Neural cell (in vitro differentiated cells): ENCODE measurements around the gene KCNQ1OT1. TPM values are rescaled to one million over a fixed set of nuclear protein-coding genes. Genes with fewer than 3 reads are reported as not detected.

ENCODE experiments used
- H2AFZ ChIP-seq: fragments of 200-600, 300-800 bp; sonication (generic), shearing (Covaris generic); 2 replicates; pipeline ENCODE4 v1.6.0; 2014; ENCODE audit warnings: low read depth, mild to moderate bottlenecking, antibody characterized with exemption, low read length, moderate library complexity
- H3F3A ChIP-seq: fragments of 200-600 bp; shearing (Covaris generic); 2 replicates; pipeline ENCODE4 v1.6.1; 2016; ENCODE audit warnings: mild to moderate bottlenecking, moderate library complexity, mixed read lengths, antibody characterized with exemption, low read length; ENCODE audit not compliant: insufficient read depth, poor library complexity, severe bottlenecking
- H3K27ac ChIP-seq: fragments of 200-600, 300-800 bp; sonication (generic), shearing (Covaris generic); 2 replicates; pipeline ENCODE4 v1.5.1; 2014; ENCODE audit warnings: mild to moderate bottlenecking, low read length, moderate library complexity
- H3K27me3 ChIP-seq: fragments of 300-800, 200-600 bp; sonication (generic), shearing (Covaris generic); 2 replicates; pipeline ENCODE4 v1.6.0; 2014; ENCODE audit warnings: mild to moderate bottlenecking, low read depth, low read length, moderate library complexity; ENCODE audit not compliant: insufficient read depth
- H3K36me3 ChIP-seq: fragments of 300-800, 200-600 bp; sonication (generic), shearing (Covaris generic); 2 replicates; pipeline ENCODE4 v1.5.1; 2014; ENCODE audit warnings: mild to moderate bottlenecking, antibody characterized with exemption, low read length, moderate library complexity; ENCODE audit not compliant: insufficient read depth
- H3K4me2 ChIP-seq: fragments of 300-800, 200-600 bp; sonication (generic), shearing (Covaris generic); 2 replicates; pipeline ENCODE4 v1.6.0; 2014; ENCODE audit warnings: mild to moderate bottlenecking, low read length
- H3K4me3 ChIP-seq: fragments of 300-800, 200-600 bp; sonication (generic), shearing (Covaris generic); 2 replicates; pipeline ENCODE4 v1.5.1; 2014; ENCODE audit warnings: mild to moderate bottlenecking, low read length, moderate library complexity
- H3K79me2 ChIP-seq: fragments of 200-600 bp; shearing (Covaris generic); replicated peaks from 2 replicates; pipeline ENCODE4 v1.6.0; 2014; ENCODE audit warnings: mild to moderate bottlenecking, low read length, moderate library complexity; ENCODE audit not compliant: insufficient read depth
- H3K9ac ChIP-seq: fragments of 300-800, 200-600 bp; sonication (generic), shearing (Covaris generic); 2 replicates; pipeline ENCODE4 v1.6.1; 2016; ENCODE audit warnings: mild to moderate bottlenecking, low read length, mixed read lengths
- H3K9me2 ChIP-seq: fragments of 200-600 bp; shearing (Covaris generic); 2 replicates; pipeline ENCODE4 v1.6.1; 2016; ENCODE audit warnings: mild to moderate bottlenecking, low read length, mixed read lengths; ENCODE audit not compliant: insufficient read depth
- H3K9me3 ChIP-seq: fragments of 200-600, 300-800 bp; sonication (generic), shearing (Covaris generic); 2 replicates; pipeline ENCODE4 v1.6.1; 2016; ENCODE audit warnings: mild to moderate bottlenecking, mixed run types, low read length, moderate library complexity, mixed read lengths
- H4K20me1 ChIP-seq: fragments of 200-600 bp; shearing (Covaris generic); 2 replicates; pipeline ENCODE4 v1.6.1; 2016; ENCODE audit warnings: mild to moderate bottlenecking, mixed run types; ENCODE audit not compliant: insufficient read depth
- EP300 ChIP-seq: fragments of 450-650 bp; conservative IDR thresholded peaks from 2 replicates; pipeline ENCODE4 v1.6.1; 2014; ENCODE audit warnings: antibody characterized with exemption, mild to moderate bottlenecking, moderate library complexity; ENCODE audit not compliant: poor library complexity, severe bottlenecking
- EZH2 ChIP-seq: fragments of 200-600, 300-800 bp; shearing (Covaris generic), sonication (generic); IDR thresholded peaks from 2 replicates; pipeline ENCODE4 v1.6.1; 2014; ENCODE audit warnings: antibody characterized with exemption, low read length, borderline replicate concordance, mild to moderate bottlenecking; ENCODE audit not compliant: insufficient read depth, poor library complexity, severe bottlenecking
- MXI1 ChIP-seq: fragments of 450-650 bp; conservative IDR thresholded peaks from 2 replicates; pipeline ENCODE4 v1.6.1; 2014; ENCODE audit warnings: antibody characterized with exemption, mild to moderate bottlenecking; ENCODE audit not compliant: poor library complexity, severe bottlenecking
- POLR2AphosphoS5 ChIP-seq: IDR thresholded peaks from 2 replicates; pipeline ENCODE4 v1.6.1; 2012
- RAD21 ChIP-seq: fragments of 450-650 bp; conservative IDR thresholded peaks from 2 replicates; pipeline ENCODE4 v1.6.1; 2014; ENCODE audit warnings: antibody characterized with exemption, mild to moderate bottlenecking, moderate library complexity
- SMC3 ChIP-seq: fragments of 450-650 bp; conservative IDR thresholded peaks from 2 replicates; pipeline ENCODE4 v1.6.1; 2014; ENCODE audit warnings: antibody characterized with exemption, mild to moderate bottlenecking, moderate library complexity; ENCODE audit not compliant: poor library complexity
- TAF1 ChIP-seq: IDR thresholded peaks from 2 replicates; pipeline ENCODE4 v1.6.1; 2012; ENCODE audit warnings: low read depth
- polyA plus RNA-seq: library from polyadenylated mRNA; depleted of rRNA; stranded (reverse); fragments of >200 nt; gene quantifications from 2 replicates; pipeline ENCODE4 v1.2.3, GENCODE V29; 2014
- TF ChIP-seq, protein P1 (sequence below): fragments of 450-650 bp; IDR thresholded peaks from 2 replicates; pipeline ENCODE4 v1.5.1; 2014; ENCODE audit warnings: antibody characterized with exemption, mild to moderate bottlenecking, moderate library complexity; ENCODE audit not compliant: poor library complexity, severe bottlenecking
- TF ChIP-seq, protein P2 (sequence below): IDR thresholded peaks from 2 replicates; pipeline ENCODE4 v1.6.1; 2012; ENCODE audit warnings: borderline replicate concordance

KCNQ1OT1 gene
- polyA plus RNA-seq, 1 donor from 2014 or later = 0.12 TPM

DNA sequence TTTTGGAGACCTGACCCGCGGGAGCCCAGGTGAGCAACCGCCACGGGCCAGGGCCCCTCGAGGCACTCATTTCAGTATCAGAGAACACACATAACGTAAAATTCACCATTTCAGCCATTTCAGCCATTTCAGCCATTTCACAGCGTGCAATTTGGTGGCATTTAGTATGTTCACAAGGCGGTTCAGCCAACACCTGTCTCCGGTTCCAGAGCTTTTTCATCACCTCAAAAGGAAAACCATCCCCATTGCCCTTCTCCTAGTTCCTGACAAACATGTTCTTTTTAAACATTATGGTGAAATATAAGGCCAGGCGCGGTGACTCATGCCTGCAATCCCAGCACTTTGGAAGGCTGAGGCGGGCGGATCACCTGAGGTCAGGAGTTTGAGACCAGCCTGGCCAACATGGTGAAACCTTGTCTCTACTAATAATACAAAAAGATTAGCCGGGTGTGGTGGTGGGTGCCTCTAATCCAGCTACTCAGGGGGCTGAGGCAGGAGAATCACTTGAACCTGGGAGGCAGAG, 135.7 kb downstream of the KCNQ1OT1 start:
- no peak overlapping the region for H2AFZ ChIP-seq
- H3K9me2 ChIP-seq = no peaks in the 10 kb centered on the region
- TF ChIP-seq, protein P1, sequence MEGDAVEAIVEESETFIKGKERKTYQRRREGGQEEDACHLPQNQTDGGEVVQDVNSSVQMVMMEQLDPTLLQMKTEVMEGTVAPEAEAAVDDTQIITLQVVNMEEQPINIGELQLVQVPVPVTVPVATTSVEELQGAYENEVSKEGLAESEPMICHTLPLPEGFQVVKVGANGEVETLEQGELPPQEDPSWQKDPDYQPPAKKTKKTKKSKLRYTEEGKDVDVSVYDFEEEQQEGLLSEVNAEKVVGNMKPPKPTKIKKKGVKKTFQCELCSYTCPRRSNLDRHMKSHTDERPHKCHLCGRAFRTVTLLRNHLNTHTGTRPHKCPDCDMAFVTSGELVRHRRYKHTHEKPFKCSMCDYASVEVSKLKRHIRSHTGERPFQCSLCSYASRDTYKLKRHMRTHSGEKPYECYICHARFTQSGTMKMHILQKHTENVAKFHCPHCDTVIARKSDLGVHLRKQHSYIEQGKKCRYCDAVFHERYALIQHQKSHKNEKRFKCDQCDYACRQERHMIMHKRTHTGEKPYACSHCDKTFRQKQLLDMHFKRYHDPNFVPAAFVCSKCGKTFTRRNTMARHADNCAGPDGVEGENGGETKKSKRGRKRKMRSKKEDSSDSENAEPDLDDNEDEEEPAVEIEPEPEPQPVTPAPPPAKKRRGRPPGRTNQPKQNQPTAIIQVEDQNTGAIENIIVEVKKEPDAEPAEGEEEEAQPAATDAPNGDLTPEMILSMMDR = no peak
- TF ChIP-seq RAD21 (no peak), POLR2AphosphoS5 (no peak), MXI1 (no peak), TAF1 (no peak), EZH2 (no peak), SMC3 (no peak), EP300 (no peak)
- TF ChIP-seq, protein P2, sequence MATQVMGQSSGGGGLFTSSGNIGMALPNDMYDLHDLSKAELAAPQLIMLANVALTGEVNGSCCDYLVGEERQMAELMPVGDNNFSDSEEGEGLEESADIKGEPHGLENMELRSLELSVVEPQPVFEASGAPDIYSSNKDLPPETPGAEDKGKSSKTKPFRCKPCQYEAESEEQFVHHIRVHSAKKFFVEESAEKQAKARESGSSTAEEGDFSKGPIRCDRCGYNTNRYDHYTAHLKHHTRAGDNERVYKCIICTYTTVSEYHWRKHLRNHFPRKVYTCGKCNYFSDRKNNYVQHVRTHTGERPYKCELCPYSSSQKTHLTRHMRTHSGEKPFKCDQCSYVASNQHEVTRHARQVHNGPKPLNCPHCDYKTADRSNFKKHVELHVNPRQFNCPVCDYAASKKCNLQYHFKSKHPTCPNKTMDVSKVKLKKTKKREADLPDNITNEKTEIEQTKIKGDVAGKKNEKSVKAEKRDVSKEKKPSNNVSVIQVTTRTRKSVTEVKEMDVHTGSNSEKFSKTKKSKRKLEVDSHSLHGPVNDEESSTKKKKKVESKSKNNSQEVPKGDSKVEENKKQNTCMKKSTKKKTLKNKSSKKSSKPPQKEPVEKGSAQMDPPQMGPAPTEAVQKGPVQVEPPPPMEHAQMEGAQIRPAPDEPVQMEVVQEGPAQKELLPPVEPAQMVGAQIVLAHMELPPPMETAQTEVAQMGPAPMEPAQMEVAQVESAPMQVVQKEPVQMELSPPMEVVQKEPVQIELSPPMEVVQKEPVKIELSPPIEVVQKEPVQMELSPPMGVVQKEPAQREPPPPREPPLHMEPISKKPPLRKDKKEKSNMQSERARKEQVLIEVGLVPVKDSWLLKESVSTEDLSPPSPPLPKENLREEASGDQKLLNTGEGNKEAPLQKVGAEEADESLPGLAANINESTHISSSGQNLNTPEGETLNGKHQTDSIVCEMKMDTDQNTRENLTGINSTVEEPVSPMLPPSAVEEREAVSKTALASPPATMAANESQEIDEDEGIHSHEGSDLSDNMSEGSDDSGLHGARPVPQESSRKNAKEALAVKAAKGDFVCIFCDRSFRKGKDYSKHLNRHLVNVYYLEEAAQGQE = no peak

DNA sequence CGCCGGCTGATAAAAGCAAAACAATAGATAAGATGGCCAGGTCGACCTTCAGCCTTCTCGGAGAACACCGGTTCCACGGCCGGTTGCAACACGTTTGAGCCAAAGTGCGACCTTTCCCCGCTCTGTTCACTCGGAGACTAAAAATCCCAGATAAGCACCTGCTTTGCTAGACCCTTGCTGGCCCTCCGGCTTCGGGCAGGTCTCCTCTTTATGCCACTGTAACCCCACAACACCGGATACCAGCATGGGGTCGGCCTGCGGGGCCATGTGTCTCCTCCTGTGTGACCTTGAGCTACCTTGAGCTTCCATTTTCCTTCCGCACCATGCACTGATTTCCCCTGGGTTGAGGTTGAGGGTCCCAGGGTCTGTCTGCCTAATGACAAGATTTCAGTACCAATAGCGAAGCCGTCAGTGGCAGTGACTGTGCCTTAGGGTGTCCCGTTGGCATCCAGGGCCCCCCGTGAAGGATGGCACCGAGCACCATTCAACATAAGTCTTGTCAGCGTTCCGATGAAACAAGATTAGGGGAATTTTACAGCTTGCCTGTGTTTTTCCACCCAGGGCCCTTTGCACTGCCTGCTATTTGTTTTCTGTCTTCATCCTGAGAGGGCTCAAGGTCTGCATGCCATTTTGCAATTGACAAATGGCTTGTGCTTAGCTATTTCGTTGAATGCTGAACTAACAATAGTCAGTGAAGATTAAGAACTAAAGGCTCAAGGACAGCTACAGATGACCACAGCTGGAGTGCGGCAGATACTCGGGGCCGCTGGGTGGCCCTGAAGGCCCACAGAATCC, 136.4 kb downstream of the KCNQ1OT1 start:
- H3K4me3 ChIP-seq = no peak overlapping the region
- H3K9ac ChIP-seq = no peak overlapping the region
- no peaks in the 10 kb centered on the region for H3F3A ChIP-seq
- H3K27me3 ChIP-seq = no peaks in the 10 kb centered on the region
- H2AFZ ChIP-seq = no peak overlapping the region
- no peak overlapping the region for H3K27ac ChIP-seq
- no peaks in the 10 kb centered on the region for H3K79me2 ChIP-seq
- TF ChIP-seq RAD21 (no peak), EP300 (no peak), EZH2 (no peak), POLR2AphosphoS5 (no peak), SMC3 (no peak)
- H3K9me3 ChIP-seq = no peaks in the 10 kb centered on the region
- H4K20me1 ChIP-seq = no peaks in the 10 kb centered on the region
- no peaks in the 10 kb centered on the region for H3K36me3 ChIP-seq
- no peak overlapping the region for H3K4me2 ChIP-seq
- H3K9me2 ChIP-seq = no peaks in the 10 kb centered on the region

More for the DNA sequence above, 135.7 kb downstream of the KCNQ1OT1 start:
- Histone ChIP-seq H3K4me2 (no peak overlapping the region), H3K36me3 (no peaks in the 10 kb centered on the region), H3K79me2 (no peaks in the 10 kb centered on the region), H3F3A (no peaks in the 10 kb centered on the region), H3K27ac (no peak overlapping the region), H4K20me1 (no peaks in the 10 kb centered on the region), H3K27me3 (no peaks in the 10 kb centered on the region), H3K9me3 (no peaks in the 10 kb centered on the region), H3K4me3 (no peak overlapping the region), H3K9ac (no peak overlapping the region)
